ENCODE results near the gene PLEKHM3. TPM values are rescaled to one million over a fixed set of nuclear protein-coding genes. Genes with fewer than 3 reads are reported as not detected.

Gene PLEKHM3
- total RNA-seq, 4 donors from 2014 or later, result 5.6 to 8.8 (median 6.8) TPM

- intact Hi-C loops (cut with DNase I; ENCODE audit: low total_unique reads), result no loop called here
- in situ Hi-C loops (cut with MboI; ENCODE audit: low sequenced_read_pairs in 4 of 4), result no loop called here
- no peak for ATAC-seq
- Histone ChIP-seq H3K4me3 (no peak overlapping the region), H3K36me3 (no peaks in the 10 kb centered on the region), H3K27ac (no peak overlapping the region), H3K27me3 (no peaks in the 10 kb centered on the region), H3K4me1 (no peaks in the 10 kb centered on the region), H3K9me3 (no peaks in the 10 kb centered on the region)
- DNase-seq, result no peak
- no peak for TF ChIP-seq CTCF (IDR thresholded peaks at IDR 0.05 in 4 of 5, conservative IDR thresholded peaks at IDR 0.05 in 1 of 5)
- TF ChIP-seq POLR2A (IDR thresholded peaks at IDR 0.05), result no peak
These were observed 170.6 kb downstream of the PLEKHM3 start for GRCh38 chr2:207854484-207855440.

- no peaks in the 10 kb centered on the region for H3K36me3 ChIP-seq
- H3K27me3 ChIP-seq, result no peaks in the 10 kb centered on the region
- no peak for TF ChIP-seq POLR2A (IDR thresholded peaks at IDR 0.05)
- TF ChIP-seq CTCF (IDR thresholded peaks at IDR 0.05 in 4 of 5, conservative IDR thresholded peaks at IDR 0.05 in 1 of 5), result no peak
- H3K4me3 ChIP-seq, result no peak overlapping the region
- no peak overlapping the region for H3K27ac ChIP-seq
- intact Hi-C loops (cut with DNase I; ENCODE audit: low total_unique reads), result no loop called here
- in situ Hi-C loops (cut with MboI; ENCODE audit: low sequenced_read_pairs in 4 of 4), result no loop called here
- no peaks in the 10 kb centered on the region for H3K4me1 ChIP-seq
- ATAC-seq, result no peak
- no peaks in the 10 kb centered on the region for H3K9me3 ChIP-seq
- no peak for DNase-seq
These were observed 172.5 kb downstream of the PLEKHM3 start for GRCh38 chr2:207852791-207853190.

- no peak for ATAC-seq
- in situ Hi-C loops (cut with MboI; ENCODE audit: low sequenced_read_pairs in 4 of 4), result no loop called here
These were observed 175.9 kb downstream of the PLEKHM3 start for GRCh38 chr2:207849443-207849842.

GRCh38 chr2:207848545-207848928, 176.8 kb downstream of the PLEKHM3 start:
- no peak for ATAC-seq
- Histone ChIP-seq H3K27ac (no peak overlapping the region), H3K9me3 (no peaks in the 10 kb centered on the region), H3K36me3 (no peaks in the 10 kb centered on the region), H3K4me3 (no peak overlapping the region), H3K4me1 (no peaks in the 10 kb centered on the region), H3K27me3 (no peaks in the 10 kb centered on the region)
- intact Hi-C loops (cut with DNase I; ENCODE audit: low total_unique reads), result no loop called here
- TF ChIP-seq CTCF (IDR thresholded peaks at IDR 0.05 in 4 of 5, conservative IDR thresholded peaks at IDR 0.05 in 1 of 5) (no peak), POLR2A (IDR thresholded peaks at IDR 0.05) (no peak)
- no peak for DNase-seq
- in situ Hi-C loops (cut with MboI; ENCODE audit: low sequenced_read_pairs in 4 of 4), result no loop called here

More at GRCh38 chr2:207849443-207849842, 175.9 kb downstream of the PLEKHM3 start:
- H3K27me3 ChIP-seq, result no peaks in the 10 kb centered on the region
- H3K4me1 ChIP-seq, result no peaks in the 10 kb centered on the region
- TF ChIP-seq CTCF (IDR thresholded peaks at IDR 0.05 in 4 of 5, conservative IDR thresholded peaks at IDR 0.05 in 1 of 5), result no peak
- no peak for TF ChIP-seq POLR2A (IDR thresholded peaks at IDR 0.05)
- H3K9me3 ChIP-seq, result no peaks in the 10 kb centered on the region
- no peak overlapping the region for H3K27ac ChIP-seq
- no peak for DNase-seq
- no peak overlapping the region for H3K4me3 ChIP-seq
- intact Hi-C loops (cut with DNase I; ENCODE audit: low total_unique reads), result no loop called here
- no peaks in the 10 kb centered on the region for H3K36me3 ChIP-seq

Measured in gastrocnemius medialis (tissue), 4 donors.